NCI-H1694 (cell line): ENCODE measurements around the gene PTK7.
"Not testable (repeated sequence)": the region's sequence is repeated elsewhere in the genome, so short reads cannot be mapped to it uniquely, and the experiment has no call there.

Source experiments
- DNase-seq: peaks from one replicate; lab custom pipeline; 2025; lab: John Stamatoyannopoulos, UW

Gene PTK7

GRCh38 chr6:43075670-43076463, at the start of gene PTK7:
Gene PTK7, plus strand, starts transcription at chr6:43076314. Its CDS starts 175 bp downstream, at chr6:43076489.
- peak; percentile 49 for DNase-seq

- no peak for DNase-seq
Observed at GRCh38 chr6:43026365-43026764, 49.7 kb upstream of the PTK7 start.

- DNase-seq: no peak
Observed at GRCh38 chr6:43029120-43029519, 47.0 kb upstream of the PTK7 start.

- no peak for DNase-seq
Observed at GRCh38 chr6:43032326-43032725, 43.8 kb upstream of the PTK7 start.

GRCh38 chr6:43033496-43034189, 42.5 kb upstream of the PTK7 start:
- no peak for DNase-seq

GRCh38 chr6:43034190-43034525, 42.0 kb upstream of the PTK7 start:
- no peak for DNase-seq

GRCh38 chr6:43035495-43036194, 40.5 kb upstream of the PTK7 start:
- DNase-seq: no peak

- no peak for DNase-seq
Observed at GRCh38 chr6:43036712-43037111, 39.4 kb upstream of the PTK7 start.

- DNase-seq: no peak
Observed at GRCh38 chr6:43037197-43037596, 38.9 kb upstream of the PTK7 start.

GRCh38 chr6:43037706-43038105, 38.4 kb upstream of the PTK7 start:
- no peak for DNase-seq

- no peak for DNase-seq
Observed at GRCh38 chr6:43038727-43039126, 37.4 kb upstream of the PTK7 start.

GRCh38 chr6:43040542-43041257, 35.4 kb upstream of the PTK7 start:
- DNase-seq: no peak

GRCh38 chr6:43041475-43041874, 34.6 kb upstream of the PTK7 start:
- DNase-seq: not testable (repeated sequence)

GRCh38 chr6:43043310-43043709, 32.8 kb upstream of the PTK7 start:
- no peak for DNase-seq

- DNase-seq: no peak
Observed at GRCh38 chr6:43045371-43045930, 30.7 kb upstream of the PTK7 start.

- DNase-seq: no peak
Observed at GRCh38 chr6:43047998-43048397, 28.1 kb upstream of the PTK7 start.

GRCh38 chr6:43050981-43051380, 25.1 kb upstream of the PTK7 start:
- DNase-seq: no peak

GRCh38 chr6:43052225-43052841, 23.8 kb upstream of the PTK7 start:
- no peak for DNase-seq

- DNase-seq: no peak
Observed at GRCh38 chr6:43052842-43053544, 23.1 kb upstream of the PTK7 start.

GRCh38 chr6:43053545-43054205, 22.4 kb upstream of the PTK7 start, which contains the start of gene CUL7:
Gene CUL7, minus strand, starts transcription at chr6:43053851. Its CDS starts 1,063 bp downstream, at chr6:43052788.
- peak; percentile 83 for DNase-seq
